ENCODE data around the gene HYAL4.

- TF ChIP-seq POLR2A (IDR thresholded peaks at IDR 0.05; ENCODE audit: low read length) (no peak), GATA1 (IDR thresholded peaks at IDR 0.05; ENCODE audit: low read depth, low read length) (no peak)
These were observed 19.0 kb downstream of the HYAL4 start for GRCh38 chr7:123864012-123864411.

Data from erythroblast (primary cell).